Prostate gland (tissue), 2 donors: ENCODE data around the gene KPNA1.

ENCODE experiments used
- POLR2A ChIP-seq: fragments of 450-650 bp; IDR thresholded peaks from one replicate; pipeline ENCODE4 v1.6.1; 2016; ENCODE audit warnings: antibody characterized with exemption, mild to moderate bottlenecking
- POLR2AphosphoS5 ChIP-seq: sonication (generic); formaldehyde crosslinking; IDR thresholded peaks from one replicate; pipeline ENCODE4 v1.6.1; 2017; ENCODE audit warnings: antibody characterized with exemption
- TF ChIP-seq, protein P1 (sequence below), 4 experiments: fragments of 200-600 bp in 2 of 4; fragments of 450-650 bp in 2 of 4; sonication (generic) in 2 of 4; IDR thresholded peaks; 1 replicate in 3 of 4; 2 replicates in 1 of 4; pipeline ENCODE4 v1.5.1; 2016 to 2019; ENCODE audit warnings: antibody characterized with exemption in 4 of 4, mild to moderate bottlenecking in 2 of 4, moderate library complexity in 2 of 4

DNA sequence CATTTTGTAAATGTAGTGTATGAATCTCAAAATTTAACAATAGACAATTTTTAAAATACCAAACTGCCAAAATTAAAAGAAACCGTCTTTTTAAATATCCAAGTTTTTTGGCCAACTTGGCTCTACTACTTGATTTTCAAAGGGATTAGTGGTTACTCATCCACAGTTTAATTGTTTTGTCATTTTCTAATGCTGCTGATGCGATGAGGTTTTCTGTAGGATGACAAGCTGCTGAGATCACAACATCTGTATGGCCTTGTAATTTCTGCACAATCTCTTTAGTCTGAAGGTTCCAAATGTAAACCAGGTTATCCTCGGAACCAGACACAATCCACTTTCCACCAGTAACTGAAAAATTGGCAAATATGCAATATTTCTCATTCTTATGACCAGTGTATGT lies 100.3 kb downstream of the KPNA1 start:
- TF ChIP-seq POLR2A = no peak
- TF ChIP-seq, protein P1, sequence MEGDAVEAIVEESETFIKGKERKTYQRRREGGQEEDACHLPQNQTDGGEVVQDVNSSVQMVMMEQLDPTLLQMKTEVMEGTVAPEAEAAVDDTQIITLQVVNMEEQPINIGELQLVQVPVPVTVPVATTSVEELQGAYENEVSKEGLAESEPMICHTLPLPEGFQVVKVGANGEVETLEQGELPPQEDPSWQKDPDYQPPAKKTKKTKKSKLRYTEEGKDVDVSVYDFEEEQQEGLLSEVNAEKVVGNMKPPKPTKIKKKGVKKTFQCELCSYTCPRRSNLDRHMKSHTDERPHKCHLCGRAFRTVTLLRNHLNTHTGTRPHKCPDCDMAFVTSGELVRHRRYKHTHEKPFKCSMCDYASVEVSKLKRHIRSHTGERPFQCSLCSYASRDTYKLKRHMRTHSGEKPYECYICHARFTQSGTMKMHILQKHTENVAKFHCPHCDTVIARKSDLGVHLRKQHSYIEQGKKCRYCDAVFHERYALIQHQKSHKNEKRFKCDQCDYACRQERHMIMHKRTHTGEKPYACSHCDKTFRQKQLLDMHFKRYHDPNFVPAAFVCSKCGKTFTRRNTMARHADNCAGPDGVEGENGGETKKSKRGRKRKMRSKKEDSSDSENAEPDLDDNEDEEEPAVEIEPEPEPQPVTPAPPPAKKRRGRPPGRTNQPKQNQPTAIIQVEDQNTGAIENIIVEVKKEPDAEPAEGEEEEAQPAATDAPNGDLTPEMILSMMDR (IDR thresholded peaks at IDR 0.05) = no peak
- TF ChIP-seq POLR2AphosphoS5 = no peak
